ENCODE results near the gene SELE. TPM values are rescaled to one million over a fixed set of nuclear protein-coding genes. Genes with fewer than 3 reads are reported as not detected.
"Not testable (repeated sequence)": the region's sequence is repeated elsewhere in the genome, so short reads cannot be mapped to it uniquely, and the experiment has no call there.

SELE gene
- total RNA-seq, 1 experiment from 2014 or later, result not detected

GRCh38 chr1:169683661-169684060, 50.2 kb downstream of the SELE start:
- POLR2A ChIA-PET, result no interaction called here
- Mint-ChIP-seq H3K9me3 (no peaks in the 10 kb centered on the region), H3K36me3 (no peaks in the 10 kb centered on the region), H3K27ac (no peak overlapping the region), H3K4me1 (peaks cover 17% of the 10 kb centered on the region), H3K27me3 (ENCODE audit: low read depth) (no peaks in the 10 kb centered on the region), H3K4me3 (no peak overlapping the region)
- DNase-seq (ENCODE audit: low spot score) (no peak), ATAC-seq (no peak)
- no peak for TF ChIP-seq ZNF512 (CRISPR knock-in tag; IDR thresholded peaks at IDR 0.05; ENCODE audit: borderline replicate concordance)
- no peak for TF ChIP-seq ESRRA (CRISPR knock-in tag; IDR thresholded peaks at IDR 0.05; ENCODE audit: borderline replicate concordance)
- TF ChIP-seq ZNF396 (CRISPR knock-in tag; IDR thresholded peaks at IDR 0.05; ENCODE audit: borderline replicate concordance), result no peak
- TF ChIP-seq USF1 (CRISPR knock-in tag; IDR thresholded peaks at IDR 0.05), result no peak
- no peak for TF ChIP-seq ZNF219 (CRISPR knock-in tag; IDR thresholded peaks at IDR 0.05; ENCODE audit: borderline replicate concordance)
- no peak for TF ChIP-seq ERG (CRISPR knock-in tag; IDR thresholded peaks at IDR 0.05)
- TF ChIP-seq AR (CRISPR knock-in tag; IDR thresholded peaks at IDR 0.05), result no peak
- TF ChIP-seq GRHL2 (CRISPR knock-in tag; IDR thresholded peaks at IDR 0.05; ENCODE audit: insufficient replicate concordance, severe bottlenecking), result no peak
- no peak for TF ChIP-seq NR1H2 (CRISPR knock-in tag; IDR thresholded peaks at IDR 0.05)
- no peak for TF ChIP-seq ATF1 (CRISPR knock-in tag; IDR thresholded peaks at IDR 0.05)
- no peak for TF ChIP-seq TCF7 (CRISPR knock-in tag; IDR thresholded peaks at IDR 0.05; ENCODE audit: low read depth)
- TF ChIP-seq CTCF (IDR thresholded peaks at IDR 0.05), result no peak
- TF ChIP-seq OVOL2 (CRISPR knock-in tag; IDR thresholded peaks at IDR 0.05; ENCODE audit: borderline replicate concordance), result no peak
- no peak for TF ChIP-seq FOXP1 (CRISPR knock-in tag; IDR thresholded peaks at IDR 0.05; ENCODE audit: borderline replicate concordance)
- CTCF ChIA-PET, result no interaction called here

- H3K27me3 Mint-ChIP-seq (ENCODE audit: low read depth); DNase-seq (ENCODE audit: low spot score); H3K27ac Mint-ChIP-seq; ATAC-seq; H3K4me3 Mint-ChIP-seq; H3K36me3 Mint-ChIP-seq; H3K9me3 Mint-ChIP-seq; POLR2A ChIA-PET: not testable (repeated sequence)
- CTCF ChIA-PET, result interaction anchor here (2.1 kb wide), 1 partner anchor 29 kb away, joined by 11 read pairs; no protein-coding TSS in a partner anchor
- H3K4me1 Mint-ChIP-seq, result peaks cover 17% of the 10 kb centered on the region
These were observed 50.7 kb downstream of the SELE start for GRCh38 chr1:169683168-169683567.

- H3K27me3 Mint-ChIP-seq (ENCODE audit: low read depth), result peaks cover 9% of the 10 kb centered on the region
- CTCF ChIA-PET, result interaction anchor here (0.6 to 2.1 kb wide), 3 partner anchors 30 to 484 kb away, joined by 3 to 11 read pairs (median 4); partner anchors contain the start of gene F5
These were observed 51.8 kb downstream of the SELE start for GRCh38 chr1:169682071-169682470.

More at GRCh38 chr1:169682071-169682470, 51.8 kb downstream of the SELE start:
- TF ChIP-seq GRHL2 (CRISPR knock-in tag; IDR thresholded peaks at IDR 0.05; ENCODE audit: insufficient replicate concordance, severe bottlenecking) (no peak), NFE2L1 (CRISPR knock-in tag; IDR thresholded peaks at IDR 0.05) (no peak), ATF1 (CRISPR knock-in tag; IDR thresholded peaks at IDR 0.05) (no peak), MAX (CRISPR knock-in tag; IDR thresholded peaks at IDR 0.05) (no peak), GABPB1 (CRISPR knock-in tag; IDR thresholded peaks at IDR 0.05) (no peak), ZNF219 (CRISPR knock-in tag; IDR thresholded peaks at IDR 0.05; ENCODE audit: borderline replicate concordance) (no peak), SOX15 (CRISPR knock-in tag; IDR thresholded peaks at IDR 0.05) (no peak), ZNF138 (CRISPR knock-in tag; conservative IDR thresholded peaks at IDR 0.05) (no peak)
- DNase-seq (ENCODE audit: low spot score) (no peak), ATAC-seq (peak; percentile 98)
- peaks cover 17% of the 10 kb centered on the region for H3K4me1 Mint-ChIP-seq
- POLR2A ChIA-PET, result no interaction called here
- H3K36me3 Mint-ChIP-seq, result no peaks in the 10 kb centered on the region
- H3K9me3 Mint-ChIP-seq, result no peaks in the 10 kb centered on the region
- H3K27ac Mint-ChIP-seq, result no peak overlapping the region
- no peak overlapping the region for H3K4me3 Mint-ChIP-seq
